ENCODE data around the gene IFNGR1.

GRCh38 chr6:137167702-137168377, 51.3 kb downstream of the IFNGR1 start:
- no peak for TF ChIP-seq CTCF (IDR thresholded peaks at IDR 0.05; ENCODE audit: insufficient read depth, low read depth, low read length)
- no peak for TF ChIP-seq EZH2 (IDR thresholded peaks at IDR 0.05; ENCODE audit: insufficient read depth, low read length)
